Natural killer cell (primary cell): ENCODE measurements around the gene DNAH2. TPM values are rescaled to one million over a fixed set of nuclear protein-coding genes. Genes with fewer than 3 reads are reported as not detected.

ENCODE experiments used
- ATAC-seq, 3 donors: fragments of 150-1000 bp in 2 of 3; fragments of 200-7000 bp in 1 of 3; cut with Tn5 transposase; 1 replicate in 1 of 3; 2 replicates in 2 of 3; pipeline ENCODE4 v1.10.0; 2021; ENCODE audit warnings: mild to moderate bottlenecking in 2 of 3, moderate library complexity in 2 of 3
- DNase-seq, 2 donors: peaks; one replicate each; pipeline versions ENCODE4 v3.0.0 to v3.0.0-alpha.2; 2013 to 2021; ENCODE audit warnings: mixed read lengths in 1 of 2
- H3K27ac ChIP-seq: one replicate; pipeline ENCODE4 v1.5.1; 2013; ENCODE audit warnings: mild to moderate bottlenecking, low read length
- H3K27me3 ChIP-seq: one replicate; pipeline ENCODE4 v1.6.1; 2013; ENCODE audit warnings: low read length; ENCODE audit not compliant: control insufficient read depth, insufficient read depth
- H3K36me3 ChIP-seq: one replicate; pipeline ENCODE4 v1.6.1; 2013; ENCODE audit warnings: low read length; ENCODE audit not compliant: control insufficient read depth, insufficient read depth
- H3K4me1 ChIP-seq: one replicate; pipeline ENCODE4 v1.6.1; 2013; ENCODE audit warnings: low read length; ENCODE audit not compliant: control insufficient read depth, insufficient read depth
- H3K4me3 ChIP-seq: one replicate; pipeline ENCODE4 v1.5.1; 2013; ENCODE audit warnings: low read length
- H3K9me3 ChIP-seq: one replicate; pipeline ENCODE4 v1.6.1; 2013; ENCODE audit warnings: low read length; ENCODE audit not compliant: control insufficient read depth, insufficient read depth
- H3K27ac Mint-ChIP-seq, 2 donors: one replicate each; pipeline ENCODE4 v1.8.0; 2022; ENCODE audit warnings: mild to moderate bottlenecking in 2 of 2, mixed read lengths in 2 of 2, moderate library complexity in 1 of 2
- H3K27me3 Mint-ChIP-seq, 2 donors: one replicate each; pipeline ENCODE4 v1.8.0; 2022; ENCODE audit warnings: low read depth in 2 of 2, mixed read lengths in 2 of 2
- H3K36me3 Mint-ChIP-seq: one replicate; pipeline ENCODE4 v1.8.0; 2022; ENCODE audit warnings: mixed read lengths
- H3K4me1 Mint-ChIP-seq, 2 donors: one replicate each; pipeline ENCODE4 v1.8.0; 2022; ENCODE audit warnings: mixed read lengths in 2 of 2
- H3K4me3 Mint-ChIP-seq: one replicate; pipeline ENCODE4 v1.8.0; 2022; ENCODE audit warnings: mild to moderate bottlenecking, moderate library complexity, mixed read lengths
- H3K9me3 Mint-ChIP-seq, 2 donors: one replicate each; pipeline ENCODE4 v1.8.0; 2022; ENCODE audit warnings: mixed read lengths in 2 of 2
- CTCF ChIP-seq: fragments of 200-600 bp; IDR thresholded peaks from one replicate; pipeline ENCODE4 v1.8.0; 2022; ENCODE audit warnings: antibody characterized with exemption
- WGBS: methylation state at CpG from one replicate; pipeline ENCODE4 v1.1.7; 2013; ENCODE audit warnings: missing lambda C conversion rate; ENCODE audit not compliant: insufficient coverage; 5-methylcytosine and 5-hydroxymethylcytosine counted together
- intact Hi-C: fragments of 100-400 bp; cut with micrococcal nuclease; formaldehyde crosslinking; loops from one replicate; pipeline ENCODE4 v1.14.2; 2022
- total RNA-seq, 4 donors: library from RNA; stranded (reverse); fragments of 120-200 nt in 1 of 4; gene quantifications; one replicate each; pipeline versions ENCODE4 v1.2.3 to v1.2.4, GENCODE V29; 2013 to 2022

Gene DNAH2
- total RNA-seq, 3 donors from 2014 or later (not counting 1 experiment from before 2014, with no cell fraction given): 0.05 to 0.07 TPM; not detected in 1

- ATAC-seq (no peak), DNase-seq (no peak)
- TF ChIP-seq CTCF: no peak
- intact Hi-C loops: loop anchor here (5.0 to 10.0 kb wide), 6 partner anchors 91 to 534 kb away; partner anchors contain the start of genes CNTROB, CTC1, EIF5A and PFAS
- WGBS: 82% methylated on average over 1 of the region's 1 CpG
- H3K27ac ChIP-seq: peak overlapping the region; percentile 100
- H3K9me3 ChIP-seq: no peaks in the 10 kb centered on the region
- no peaks in the 10 kb centered on the region for H3K36me3 ChIP-seq
- no peak overlapping the region for H3K4me3 ChIP-seq
- Mint-ChIP-seq H3K4me1 (peaks cover 67 to 91% of the 10 kb centered on the region in 2 donors), H3K36me3 (no peaks in the 10 kb centered on the region), H3K27ac (peak overlapping the region; percentile 100), H3K27me3 (peaks cover 0 to 8% of the 10 kb centered on the region in 2 donors), H3K4me3 (peak overlapping the region; percentile 100), H3K9me3 (no peaks in the 10 kb centered on the region)
- peaks cover 75% of the 10 kb centered on the region for H3K4me1 ChIP-seq
- no peaks in the 10 kb centered on the region for H3K27me3 ChIP-seq
Measured at GRCh38 chr17:7840875-7841274, 123.3 kb downstream of the DNAH2 start.

DNA sequence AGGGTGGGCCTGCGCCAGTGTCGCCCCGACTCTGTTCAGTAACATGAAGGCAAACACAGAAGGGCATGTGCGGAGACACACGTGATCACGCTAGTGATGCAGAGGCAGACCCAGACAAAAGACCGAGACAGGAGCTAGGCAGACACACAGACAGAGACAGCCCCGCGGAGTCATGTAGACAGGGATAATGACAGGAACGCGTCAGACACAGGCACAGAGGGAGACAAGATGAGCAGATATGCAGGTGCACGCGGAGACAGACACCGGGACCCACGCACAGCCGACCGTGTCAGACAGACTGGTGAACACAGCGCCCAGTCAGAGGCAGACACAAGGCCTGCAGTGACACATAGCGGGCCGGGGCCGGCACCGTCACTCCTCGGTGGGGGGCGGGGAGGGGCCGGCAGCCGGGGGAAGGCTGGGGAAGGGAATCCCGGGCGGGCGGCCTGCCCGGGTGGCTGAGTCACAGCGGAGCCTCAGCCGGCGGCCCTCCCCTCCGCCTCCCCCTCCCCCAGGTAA, 123.9 kb downstream of the DNAH2 start:
- Histone ChIP-seq H3K4me1 (peaks cover 70% of the 10 kb centered on the region), H3K27me3 (no peaks in the 10 kb centered on the region), H3K36me3 (peaks cover 2% of the 10 kb centered on the region), H3K27ac (peak overlapping the region; percentile 100), H3K4me3 (peak overlapping the region; percentile 92), H3K9me3 (no peaks in the 10 kb centered on the region)
- peak overlapping the region; percentile 100 for H3K27ac Mint-ChIP-seq
- TF ChIP-seq CTCF: no peak
- intact Hi-C loops: loop anchor here (5.0 to 10.0 kb wide), 6 partner anchors 91 to 534 kb away; partner anchors contain the start of genes CNTROB, CTC1, EIF5A and PFAS
- no peaks in the 10 kb centered on the region for H3K36me3 Mint-ChIP-seq
- peaks cover 62 to 88% of the 10 kb centered on the region in 2 donors for H3K4me1 Mint-ChIP-seq
- no peaks in the 10 kb centered on the region for H3K9me3 Mint-ChIP-seq
- H3K27me3 Mint-ChIP-seq: peaks cover 0 to 5% of the 10 kb centered on the region in 2 donors
- H3K4me3 Mint-ChIP-seq: peak overlapping the region; percentile 100
- DNase-seq: peak in 1 of 2 donors; percentile 96
- WGBS: 13% methylated on average over 34 of the region's 34 CpGs
- ATAC-seq: peak; percentile 41 to 62 (median 46)

GRCh38 chr17:7841915-7842379, 124.4 kb downstream of the DNAH2 start:
- H3K9me3 ChIP-seq: no peaks in the 10 kb centered on the region
- intact Hi-C loops: loop anchor here (1.0 to 10.0 kb wide), 9 partner anchors 8 to 535 kb away; partner anchors contain the start of genes CNTROB, CTC1, EIF5A and KDM6B
- Mint-ChIP-seq H3K27me3 (peaks cover 0 to 4% of the 10 kb centered on the region in 2 donors), H3K36me3 (no peaks in the 10 kb centered on the region), H3K4me1 (peaks cover 58 to 88% of the 10 kb centered on the region in 2 donors), H3K4me3 (peak overlapping the region; percentile 100), H3K9me3 (no peaks in the 10 kb centered on the region), H3K27ac (peak overlapping the region; percentile 100)
- 0% methylated on average over 46 of the region's 46 CpGs for WGBS
- DNase-seq: peak; percentile 90
- H3K27me3 ChIP-seq: no peaks in the 10 kb centered on the region
- TF ChIP-seq CTCF: no peak
- peak overlapping the region; percentile 92 for H3K4me3 ChIP-seq
- peaks cover 2% of the 10 kb centered on the region for H3K36me3 ChIP-seq
- H3K4me1 ChIP-seq: peaks cover 65% of the 10 kb centered on the region
- peak overlapping the region; percentile 100 for H3K27ac ChIP-seq
- peak; percentile 17 to 43 (median 19) for ATAC-seq
